ENCODE results near the gene GREB1L.

DNA sequence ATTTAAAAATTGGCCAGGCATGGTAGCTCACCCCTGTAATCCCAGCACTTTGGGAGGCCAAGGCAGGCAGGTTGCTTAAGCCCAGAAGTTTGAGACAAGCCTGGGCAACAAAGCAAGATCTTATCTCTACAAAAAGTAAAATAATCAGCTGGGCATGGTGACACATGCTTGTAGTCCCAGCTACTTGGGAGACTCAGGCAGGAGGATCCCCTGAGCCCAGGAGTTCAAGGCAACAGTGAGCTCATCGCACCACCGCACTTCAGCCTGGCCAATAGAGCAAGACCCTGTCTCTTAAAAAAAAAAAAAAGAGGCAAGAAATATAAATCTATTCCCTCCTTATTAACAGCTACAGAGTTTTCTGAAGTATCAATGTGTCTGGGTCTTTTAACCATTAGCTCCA, 306.6 kb downstream of the GREB1L start:
- TF ChIP-seq PAX5 (IDR thresholded peaks at IDR 0.05; ENCODE audit: insufficient read depth, low read length, severe bottlenecking), result no peak
- no peak for TF ChIP-seq POLR2AphosphoS5 (IDR thresholded peaks at IDR 0.05; ENCODE audit: low read depth, low read length)
- no peak for TF ChIP-seq POLR2A (IDR thresholded peaks at IDR 0.05; ENCODE audit: low read depth, low read length)
